Measurements from ENCODE around the gene KRT6B. TPM values are rescaled to one million over a fixed set of nuclear protein-coding genes. Genes with fewer than 3 reads are reported as not detected.

The KRT6B gene
- total and polyA plus RNA-seq, 9 donors, result 0.11 TPM; not detected in 8

- intact Hi-C loops (cut with DNase I), result no loop called here
- Histone ChIP-seq H3K27me3 (no peaks in the 10 kb centered on the region), H3K9me3 (no peaks in the 10 kb centered on the region), H3K4me1 (ENCODE audit: insufficient read depth) (no peaks in the 10 kb centered on the region), H3K4me3 (no peak overlapping the region), H3K27ac (no peak overlapping the region), H3K36me3 (no peaks in the 10 kb centered on the region)
- WGBS, 3 donors, result 80 to 89% (median 81%) methylated on average over 6 of the region's 6 CpGs
- no peak for DNase-seq
- TF ChIP-seq POLR2A (IDR thresholded peaks at IDR 0.05) (no peak), CTCF (IDR thresholded peaks at IDR 0.05) (no peak), EP300 (IDR thresholded peaks at IDR 0.05) (no peak)
Observed at GRCh38 chr12:52446367-52447045, 5.4 kb downstream of the KRT6B start.

- H3K4me3 ChIP-seq, result no peak overlapping the region
- DNase-seq, result no peak
- no peaks in the 10 kb centered on the region for H3K36me3 ChIP-seq
- H3K27ac ChIP-seq, result no peak overlapping the region
- H3K27me3 ChIP-seq, result no peaks in the 10 kb centered on the region
- TF ChIP-seq POLR2A (IDR thresholded peaks at IDR 0.05) (no peak), EP300 (IDR thresholded peaks at IDR 0.05) (no peak)
- intact Hi-C loops (cut with DNase I), result no loop called here
- no peaks in the 10 kb centered on the region for H3K4me1 ChIP-seq (ENCODE audit: insufficient read depth)
- 46 to 75% (median 66%) methylated on average over 3 of the region's 3 CpGs for WGBS, 3 donors
- H3K9me3 ChIP-seq, result no peaks in the 10 kb centered on the region
Observed at GRCh38 chr12:52445876-52446275, 6.1 kb downstream of the KRT6B start.

GRCh38 chr12:52444647-52445595, 7.0 kb downstream of the KRT6B start:
- no peak overlapping the region for H3K4me3 ChIP-seq
- intact Hi-C loops (cut with DNase I), result no loop called here
- H3K27ac ChIP-seq, result no peak overlapping the region
- WGBS, 3 donors, result 40 to 68% (median 61%) methylated on average over 10 of the region's 10 CpGs
- TF ChIP-seq CTCF (IDR thresholded peaks at IDR 0.05) (no peak), EP300 (IDR thresholded peaks at IDR 0.05) (no peak), POLR2A (IDR thresholded peaks at IDR 0.05) (no peak)
- H3K4me1 ChIP-seq (ENCODE audit: insufficient read depth), result no peaks in the 10 kb centered on the region
- H3K9me3 ChIP-seq, result no peaks in the 10 kb centered on the region
- H3K36me3 ChIP-seq, result no peaks in the 10 kb centered on the region
- DNase-seq, result no peak
- no peaks in the 10 kb centered on the region for H3K27me3 ChIP-seq

- H3K4me1 ChIP-seq (ENCODE audit: insufficient read depth), result no peaks in the 10 kb centered on the region
- TF ChIP-seq POLR2A (IDR thresholded peaks at IDR 0.05) (no peak), EP300 (IDR thresholded peaks at IDR 0.05) (no peak), CTCF (IDR thresholded peaks at IDR 0.05) (no peak)
- H3K9me3 ChIP-seq, result no peaks in the 10 kb centered on the region
- WGBS, 3 donors, result 47 to 64% (median 51%) methylated on average over 3 of the region's 3 CpGs
- intact Hi-C loops (cut with DNase I), result no loop called here
- H3K36me3 ChIP-seq, result no peaks in the 10 kb centered on the region
- H3K27ac ChIP-seq, result no peak overlapping the region
- H3K4me3 ChIP-seq, result no peak overlapping the region
- H3K27me3 ChIP-seq, result no peaks in the 10 kb centered on the region
- DNase-seq, result no peak
Observed at GRCh38 chr12:52443966-52444365, 8.0 kb downstream of the KRT6B start.

Measured in ovary (tissue), 9 donors.